Mesodermal cell (in vitro differentiated cells): ENCODE results near the gene PDHA2. TPM values are rescaled to one million over a fixed set of nuclear protein-coding genes. Genes with fewer than 3 reads are reported as not detected.

ENCODE experiments used
- H3K27ac ChIP-seq: 2 replicates; pipeline ENCODE4 v1.7.0; 2013; ENCODE audit warnings: mild to moderate bottlenecking, low read depth, low read length, moderate library complexity; ENCODE audit not compliant: severe bottlenecking
- H3K36me3 ChIP-seq: 2 replicates; pipeline ENCODE4 v1.7.1; 2013; ENCODE audit warnings: mild to moderate bottlenecking, low read length, moderate library complexity; ENCODE audit not compliant: control insufficient read depth, insufficient read depth
- H3K4me1 ChIP-seq: one replicate; pipeline ENCODE4 v1.7.1; 2013; ENCODE audit warnings: mild to moderate bottlenecking, low read length; ENCODE audit not compliant: insufficient read depth, control insufficient read depth, poor library complexity, severe bottlenecking
- H3K4me3 ChIP-seq: 2 replicates; pipeline ENCODE4 v1.7.0; 2013; ENCODE audit warnings: low read length, control low read depth, mild to moderate bottlenecking; ENCODE audit not compliant: insufficient read depth, poor library complexity, severe bottlenecking; ENCODE audit errors: extremely low read depth
- H3K9me3 ChIP-seq: 2 replicates; pipeline ENCODE4 v1.7.1; 2013; ENCODE audit warnings: mild to moderate bottlenecking, low read length, moderate library complexity; ENCODE audit not compliant: control insufficient read depth
- WGBS, 2 experiments: methylation state at CpG; one replicate each; pipeline ENCODE4 v1.1.5; 2013; ENCODE audit warnings: missing lambda C conversion rate in 2 of 2; ENCODE audit not compliant: insufficient coverage in 2 of 2; 5-methylcytosine and 5-hydroxymethylcytosine counted together
- polyA plus RNA-seq, 2 experiments: library from polyadenylated mRNA; stranded (reverse); fragments of 50-300 nt; gene quantifications; one replicate each; pipeline ENCODE4 v1.2.3, GENCODE V29; 2013

The PDHA2 gene
- polyA plus RNA-seq (2013, experiment 1 of 2) = not detected
- not detected for polyA plus RNA-seq (2013, experiment 2 of 2)

DNA sequence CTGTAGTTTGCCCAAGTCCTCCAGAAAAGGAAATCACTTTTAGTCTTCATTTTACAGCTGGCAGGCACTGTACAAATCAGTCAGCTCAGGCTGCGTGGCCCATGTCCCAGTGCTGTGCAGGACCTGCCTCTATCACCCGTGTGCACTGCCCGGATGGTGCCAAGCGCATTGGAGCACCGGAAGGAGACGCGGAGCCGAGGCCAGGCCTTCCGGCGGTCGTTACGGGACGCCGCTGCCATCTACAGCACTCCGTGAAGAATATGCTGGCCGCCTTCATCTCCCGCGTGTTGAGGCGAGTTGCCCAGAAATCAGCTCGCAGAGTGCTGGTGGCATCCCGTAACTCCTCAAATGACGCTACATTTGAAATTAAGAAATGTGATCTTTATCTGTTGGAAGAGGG lies at the start of gene PDHA2:
TSS of gene PDHA2 (plus strand) at position 203 of the 400 bp plus-strand sequence. CDS start at position 261, 58 bp downstream.
- H3K4me1 ChIP-seq = no peaks in the 10 kb centered on the region
- 97% methylated on average over 22 of the region's 22 CpGs for WGBS, 2 experiments
- H3K4me3 ChIP-seq = no peak within 1 kb of the TSS
- H3K9me3 ChIP-seq = no peaks in the 10 kb centered on the region
- no peaks in the 10 kb centered on the region for H3K36me3 ChIP-seq
- no peak within 1 kb of the TSS for H3K27ac ChIP-seq

DNA sequence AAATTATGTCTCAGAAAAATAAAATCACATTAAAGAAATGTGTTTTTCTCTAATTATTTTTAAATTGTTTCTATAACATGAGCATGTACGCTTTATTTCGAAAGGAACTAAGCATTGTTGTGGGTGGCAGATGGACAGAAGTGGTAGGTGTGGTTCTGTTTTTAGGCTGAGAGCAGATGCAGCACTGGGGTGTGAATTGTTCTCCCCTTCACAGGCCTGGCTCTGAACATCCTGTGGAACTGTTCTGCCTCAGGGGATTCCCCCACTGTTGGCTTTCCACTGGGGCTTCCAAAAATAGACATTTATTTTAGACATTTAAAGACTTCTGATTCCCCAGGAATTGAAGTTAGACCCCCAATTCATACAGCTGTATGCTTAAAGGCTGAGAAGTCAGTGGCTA lies 41.9 kb upstream of the PDHA2 start:
- Histone ChIP-seq H3K4me3 (no peak overlapping the region), H3K27ac (no peak overlapping the region), H3K9me3 (no peaks in the 10 kb centered on the region), H3K4me1 (no peaks in the 10 kb centered on the region), H3K36me3 (no peaks in the 10 kb centered on the region)
- no CpG with 5 or more reads among the region's 2 CpGs for WGBS, 2 experiments

GRCh38 chr4:95798727-95799126 lies 41.2 kb upstream of the PDHA2 start:
- H3K4me3 ChIP-seq = no peak overlapping the region
- no peaks in the 10 kb centered on the region for H3K9me3 ChIP-seq
- H3K4me1 ChIP-seq = no peaks in the 10 kb centered on the region
- H3K36me3 ChIP-seq = no peaks in the 10 kb centered on the region
- no CpG with 5 or more reads among the region's 3 CpGs for WGBS, 2 experiments
- no peak overlapping the region for H3K27ac ChIP-seq

DNA sequence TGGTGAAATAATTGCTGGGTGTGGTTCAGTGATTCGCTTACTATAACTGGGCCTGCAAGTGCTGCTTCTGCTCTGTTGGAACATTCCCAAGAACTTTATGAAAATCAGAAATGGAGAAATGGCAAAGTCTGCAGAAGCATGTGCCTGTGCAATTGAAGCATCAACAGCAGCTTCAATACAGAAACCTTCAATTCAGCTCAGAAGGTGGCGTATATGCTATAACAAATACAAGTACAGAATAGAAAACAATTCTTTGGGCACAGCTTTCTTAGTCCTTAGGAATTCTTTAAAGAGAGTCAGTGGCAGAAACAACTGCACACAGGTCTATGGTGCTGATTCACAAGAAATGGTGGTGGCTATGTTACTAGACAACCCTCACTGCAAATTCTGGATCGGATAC lies 18.0 kb upstream of the PDHA2 start:
- WGBS, 2 experiments = 100% methylated on average over 1 of the region's 3 CpGs
- Histone ChIP-seq H3K27ac (no peak overlapping the region), H3K4me3 (no peak overlapping the region), H3K4me1 (no peaks in the 10 kb centered on the region), H3K36me3 (no peaks in the 10 kb centered on the region), H3K9me3 (no peaks in the 10 kb centered on the region)

DNA sequence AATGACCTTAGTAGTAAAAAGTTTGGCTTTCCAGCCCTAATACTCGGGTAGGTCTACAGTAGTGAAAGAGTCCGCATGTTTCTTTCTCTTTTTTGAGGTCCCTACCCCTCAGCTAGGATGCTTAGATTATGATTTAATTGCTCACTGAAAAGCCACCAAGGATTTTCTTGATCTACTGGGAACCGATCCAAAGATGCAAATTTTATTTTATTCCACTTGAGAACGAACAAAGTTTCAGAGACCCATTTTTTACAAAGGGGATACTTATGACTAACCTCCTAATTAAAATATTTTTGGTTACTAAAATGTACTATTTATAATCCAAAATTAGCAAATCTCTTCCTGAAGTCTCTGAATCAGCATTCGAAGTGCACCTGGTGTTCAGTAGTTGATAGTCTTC lies 14.3 kb upstream of the PDHA2 start:
- H3K9me3 ChIP-seq = no peaks in the 10 kb centered on the region
- H3K27ac ChIP-seq = no peak overlapping the region
- H3K36me3 ChIP-seq = no peaks in the 10 kb centered on the region
- H3K4me3 ChIP-seq = no peak overlapping the region
- 80 to 100% methylated on average over 1 to 2 of the region's 5 CpGs for WGBS, 2 experiments
- no peaks in the 10 kb centered on the region for H3K4me1 ChIP-seq

DNA sequence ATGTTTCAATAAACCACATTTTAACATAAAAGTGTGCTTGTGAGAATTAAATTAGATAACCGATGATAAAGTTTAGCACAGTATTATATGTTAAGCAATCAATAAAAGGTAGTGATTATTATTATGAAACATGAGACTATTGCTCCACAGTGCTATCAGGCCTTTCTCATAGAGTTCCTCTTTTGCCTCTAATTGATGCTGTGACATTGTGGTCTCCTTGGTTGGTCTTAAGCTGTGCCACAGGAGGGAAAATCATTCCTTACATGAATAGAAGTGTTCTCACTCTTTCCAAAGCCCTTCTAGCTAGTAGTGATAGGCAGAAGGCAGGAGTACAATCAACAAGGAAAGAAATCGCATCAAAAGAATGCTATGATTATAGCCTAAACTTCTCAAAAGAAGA lies 9.2 kb upstream of the PDHA2 start:
- WGBS, 2 experiments = no CpG with 5 or more reads among the region's 2 CpGs
- Histone ChIP-seq H3K27ac (no peak overlapping the region), H3K9me3 (no peaks in the 10 kb centered on the region), H3K36me3 (no peaks in the 10 kb centered on the region), H3K4me1 (peaks cover 6% of the 10 kb centered on the region), H3K4me3 (no peak overlapping the region)

DNA sequence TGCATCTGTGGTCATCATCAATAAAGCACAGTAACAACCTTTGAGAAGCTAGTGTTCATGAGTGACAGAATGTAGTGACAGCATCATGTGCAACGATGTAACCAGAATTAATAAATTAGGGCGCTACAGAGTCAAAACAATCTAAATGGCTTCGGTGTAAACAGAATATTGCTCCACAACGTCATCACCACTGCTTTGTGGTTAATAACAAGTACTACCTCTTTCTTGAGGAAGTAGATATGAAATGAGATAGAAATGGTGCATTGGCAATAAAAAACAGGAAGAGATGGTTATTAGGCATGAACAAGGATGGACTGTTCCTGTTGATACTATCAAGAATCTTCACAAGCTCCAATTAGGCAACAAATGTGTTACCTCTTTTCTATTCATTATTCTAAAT lies 8.7 kb upstream of the PDHA2 start:
- peaks cover 6% of the 10 kb centered on the region for H3K4me1 ChIP-seq
- no peaks in the 10 kb centered on the region for H3K36me3 ChIP-seq
- no peak overlapping the region for H3K27ac ChIP-seq
- no peaks in the 10 kb centered on the region for H3K9me3 ChIP-seq
- H3K4me3 ChIP-seq = no peak overlapping the region
- WGBS, 2 experiments = 100% methylated on average over 3 of the region's 4 CpGs

- H3K36me3 ChIP-seq = no peaks in the 10 kb centered on the region
- H3K4me1 ChIP-seq = peaks cover 6% of the 10 kb centered on the region
- no peak overlapping the region for H3K27ac ChIP-seq
- H3K9me3 ChIP-seq = no peaks in the 10 kb centered on the region
- no peak overlapping the region for H3K4me3 ChIP-seq
Measured at GRCh38 chr4:95833711-95834194, 6.1 kb upstream of the PDHA2 start.

DNA sequence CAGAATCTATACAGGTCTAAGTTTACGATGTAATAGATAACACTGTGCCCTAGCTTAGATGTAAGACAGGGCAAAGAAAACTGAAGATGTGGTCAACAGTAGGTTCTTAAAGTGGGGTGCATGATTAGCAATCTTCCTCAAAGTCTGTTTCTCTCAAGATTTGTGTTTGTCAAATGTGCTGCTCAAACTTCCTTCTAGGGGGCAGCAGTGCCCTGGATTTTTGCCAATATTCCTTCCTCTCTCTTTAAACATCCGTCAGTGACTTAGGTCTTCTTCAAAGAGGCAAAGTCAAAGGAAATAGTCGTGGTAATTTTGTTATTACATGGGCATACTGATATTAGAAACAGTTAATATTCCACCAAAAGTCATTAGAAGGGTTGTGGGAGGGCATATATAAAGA lies 4.2 kb upstream of the PDHA2 start:
- Histone ChIP-seq H3K4me3 (no peak overlapping the region), H3K27ac (no peak overlapping the region), H3K4me1 (peaks cover 6% of the 10 kb centered on the region), H3K9me3 (no peaks in the 10 kb centered on the region), H3K36me3 (no peaks in the 10 kb centered on the region)
- WGBS, 2 experiments = 100% methylated on average over 1 of the region's 3 CpGs; no CpG with 5 or more reads in 1 of the 2 experiments

- 78 to 80% methylated on average over 2 of the region's 2 CpGs for WGBS, 2 experiments
- H3K4me1 ChIP-seq = peaks cover 6% of the 10 kb centered on the region
- no peaks in the 10 kb centered on the region for H3K9me3 ChIP-seq
- H3K4me3 ChIP-seq = no peak overlapping the region
- no peak overlapping the region for H3K27ac ChIP-seq
- H3K36me3 ChIP-seq = no peaks in the 10 kb centered on the region
Measured at GRCh38 chr4:95838192-95838591, 1.7 kb upstream of the PDHA2 start.

GRCh38 chr4:95847908-95848460 lies 8.1 kb downstream of the PDHA2 start:
- no peaks in the 10 kb centered on the region for H3K36me3 ChIP-seq
- H3K4me1 ChIP-seq = no peaks in the 10 kb centered on the region
- no peak overlapping the region for H3K27ac ChIP-seq
- no peaks in the 10 kb centered on the region for H3K9me3 ChIP-seq
- no peak overlapping the region for H3K4me3 ChIP-seq
- WGBS, 2 experiments = 67 to 100% methylated on average over 1 to 2 of the region's 3 CpGs
